SK-N-SH treated with all-trans-retinoic acid at 6 μM for 48 hours (cell line): ENCODE data around the gene STIMATE.

ENCODE experiments used
- ARNTL ChIP-seq: fragments of 450-650 bp; formaldehyde crosslinking; IDR thresholded peaks from 2 replicates; pipeline ENCODE4 v1.5.0; 2020; ENCODE audit warnings: low read depth, mild to moderate bottlenecking, moderate library complexity, borderline replicate concordance
- CSDC2 ChIP-seq: fragments of 250-450 bp; sonication (Bioruptor Pico); IDR thresholded peaks from 2 replicates; pipeline ENCODE4 v1.5.0; 2020; ENCODE audit warnings: mild to moderate bottlenecking, moderate library complexity
- TOX ChIP-seq: fragments of 250-450 bp; sonication (Bioruptor Pico); IDR thresholded peaks from 2 replicates; pipeline ENCODE4 v1.8.0; 2021; ENCODE audit warnings: mild to moderate bottlenecking, moderate library complexity, borderline replicate concordance
- ZFP3 ChIP-seq: fragments of 250-450 bp; sonication (Bioruptor Pico); IDR thresholded peaks from 2 replicates; pipeline ENCODE4 v1.5.0; 2020; ENCODE audit warnings: mild to moderate bottlenecking, moderate library complexity

GRCh38 chr3:52800079-52800478 lies 97.3 kb downstream of the STIMATE start:
- TF ChIP-seq ZFP3 (CRISPR knock-in tag) (no peak), TOX (CRISPR knock-in tag) (no peak), ARNTL (no peak), CSDC2 (CRISPR knock-in tag) (no peak)
